ENCODE data around the gene HMOX2. TPM values are rescaled to one million over a fixed set of nuclear protein-coding genes. Genes with fewer than 3 reads are reported as not detected.

HMOX2 gene
- total and polyA plus RNA-seq, 2 of the 13 experiments (the other 11 are each of a cell fraction or from before 2014, with no cell fraction given): 60.3 to 70.4 TPM

GRCh38 chr16:4450430-4450829 lies 25.8 kb upstream of the HMOX2 start (continued):
- TF ChIP-seq, protein P1, sequence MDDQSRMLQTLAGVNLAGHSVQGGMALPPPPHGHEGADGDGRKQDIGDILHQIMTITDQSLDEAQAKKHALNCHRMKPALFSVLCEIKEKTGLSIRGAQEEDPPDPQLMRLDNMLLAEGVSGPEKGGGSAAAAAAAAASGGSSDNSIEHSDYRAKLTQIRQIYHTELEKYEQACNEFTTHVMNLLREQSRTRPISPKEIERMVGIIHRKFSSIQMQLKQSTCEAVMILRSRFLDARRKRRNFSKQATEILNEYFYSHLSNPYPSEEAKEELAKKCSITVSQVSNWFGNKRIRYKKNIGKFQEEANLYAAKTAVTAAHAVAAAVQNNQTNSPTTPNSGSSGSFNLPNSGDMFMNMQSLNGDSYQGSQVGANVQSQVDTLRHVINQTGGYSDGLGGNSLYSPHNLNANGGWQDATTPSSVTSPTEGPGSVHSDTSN (CRISPR knock-in tag; IDR thresholded peaks at IDR 0.05; ENCODE audit: borderline replicate concordance): no peak
- TF ChIP-seq SP4 (CRISPR knock-in tag; IDR thresholded peaks at IDR 0.05) (no peak), ZNF382 (CRISPR knock-in tag; IDR thresholded peaks at IDR 0.05; ENCODE audit: borderline replicate concordance) (no peak)

DNA sequence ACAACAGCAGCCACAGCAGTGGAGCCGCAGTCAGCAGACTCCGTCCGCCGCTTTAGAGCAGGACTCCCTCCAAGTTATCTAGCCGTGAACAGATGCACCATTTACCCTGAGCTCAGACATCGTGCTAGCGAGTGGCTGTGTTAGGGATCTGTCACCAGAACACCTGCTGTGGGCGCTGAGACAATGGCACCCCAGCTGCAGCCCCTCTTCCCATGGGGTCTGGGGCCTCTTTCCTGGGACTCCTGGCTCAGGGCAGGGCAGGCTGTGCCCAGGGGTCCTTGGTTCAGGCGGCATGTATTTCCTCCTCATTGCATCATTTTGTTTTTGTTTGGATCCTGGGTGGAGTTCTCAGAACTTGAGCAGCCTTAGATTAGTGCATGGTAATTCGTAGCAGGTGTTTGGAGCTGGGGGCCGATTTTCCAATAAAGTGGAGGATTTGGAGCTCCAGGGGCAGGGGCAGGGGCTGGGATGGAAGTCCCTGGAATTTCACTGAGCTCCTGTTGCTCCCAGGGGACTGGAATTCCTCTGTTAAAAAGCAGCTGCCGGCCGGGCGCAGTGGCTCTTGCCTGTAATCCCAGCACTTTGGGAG lies 25.2 kb upstream of the HMOX2 start:
- intact Hi-C loops (cut with micrococcal nuclease; ENCODE audit: unreplicated experiment) (no loop called here), in situ Hi-C loops (cut with HindIII; ENCODE audit: extremely low pct_ligation_motif_present, low pct_unique_long_range_greater_than_20kb) (no loop called here)
- peak in 1 of 2 experiments; percentile 52; a peak in 1 of 4 replicates for TF ChIP-seq ATF4 (CRISPR knock-in tag; IDR thresholded peaks at IDR 0.05)
- TF ChIP-seq STAG1 (CRISPR knock-in tag; IDR thresholded peaks at IDR 0.05): no peak
- TF ChIP-seq MXD4 (CRISPR knock-in tag; IDR thresholded peaks at IDR 0.05): no peak
- peaks cover 40 to 82% of the 10 kb centered on the region in 2 experiments for H3K36me3 ChIP-seq (replicated peaks in 1 of 2; ENCODE audit: control insufficient read depth in 1 of 2, insufficient read depth in 2 of 2, low read length in 2 of 2)
- H3K9ac ChIP-seq (ENCODE audit: insufficient read depth, low read depth, low read length): no peak overlapping the region
- ATAC-seq: no peak
- CTCF ChIA-PET (ENCODE audit: low intra/inter-chr PET ratio, low total read pairs): no interaction called here
- no peak for DNase-seq (ENCODE audit: low spot score)
- no peak overlapping the region for H3K4me2 ChIP-seq (ENCODE audit: low read depth, low read length)
- no TSS peak for BruUV-seq (replicated peaks)
- H3K4me1 ChIP-seq (ENCODE audit: insufficient read depth, low read length): no peaks in the 10 kb centered on the region
- H3K27ac ChIP-seq (ENCODE audit: extremely low read length, insufficient read depth, low read length): no peak overlapping the region
- no peak for FAIRE-seq
- H3K27me3 ChIP-seq (ENCODE audit: control insufficient read depth in 1 of 2, insufficient read depth in 2 of 2, low read length in 2 of 2): no peaks in the 10 kb centered on the region
- H3K79me2 ChIP-seq (ENCODE audit: insufficient read depth, low read length): no peaks in the 10 kb centered on the region
- H2AFZ ChIP-seq (ENCODE audit: low read length): no peak overlapping the region
- POLR2A ChIA-PET: interaction anchor here (1.1 to 1.2 kb wide), 2 partner anchors 10 to 18 kb away, joined by 3 read pairs; no protein-coding TSS in a partner anchor
- WGBS (ENCODE audit: low lambda C conversion rate): 100% methylated on average over 10 of the region's 14 CpGs
- no peaks in the 10 kb centered on the region for H3K9me3 ChIP-seq (ENCODE audit: low read length)
- no peak overlapping the region for H3K4me3 ChIP-seq (replicated peaks in 1 of 3; ENCODE audit: insufficient read depth in 1 of 3, low read depth in 2 of 3, low read length in 3 of 3)
- no peaks in the 10 kb centered on the region for H4K20me1 ChIP-seq (ENCODE audit: insufficient read depth, low read length)
